Endothelial cell of hepatic sinusoid (primary cell): ENCODE data around the gene SUB1.

Experiments
- in situ Hi-C: cut with HindIII; loops from 2 replicates; pipeline ENCODE4 v1.10.0; 2017; ENCODE audit warnings: low sequenced_read_pairs

The SUB1 gene

GRCh38 chr5:32638309-32638708 lies 53.0 kb downstream of the SUB1 start:
- in situ Hi-C loops = no loop called here

GRCh38 chr5:32639943-32640342 lies 54.6 kb downstream of the SUB1 start:
- in situ Hi-C loops = no loop called here

- in situ Hi-C loops = no loop called here
Observed at GRCh38 chr5:32642276-32643002, 57.1 kb downstream of the SUB1 start.

- in situ Hi-C loops = no loop called here
Observed at GRCh38 chr5:32645246-32645645, 59.9 kb downstream of the SUB1 start.

- in situ Hi-C loops = no loop called here
Observed at GRCh38 chr5:32646061-32646969, 61.0 kb downstream of the SUB1 start.

GRCh38 chr5:32651088-32651487 lies 65.7 kb downstream of the SUB1 start:
- in situ Hi-C loops = no loop called here

- in situ Hi-C loops = no loop called here
Observed at GRCh38 chr5:32651638-32652037, 66.3 kb downstream of the SUB1 start.
